Measurements from ENCODE around the gene GOT2. TPM values are rescaled to one million over a fixed set of nuclear protein-coding genes. Genes with fewer than 3 reads are reported as not detected.

The GOT2 gene
- total and polyA plus RNA-seq, 12 donors: 47.1 to 181 (median 112) TPM

DNA sequence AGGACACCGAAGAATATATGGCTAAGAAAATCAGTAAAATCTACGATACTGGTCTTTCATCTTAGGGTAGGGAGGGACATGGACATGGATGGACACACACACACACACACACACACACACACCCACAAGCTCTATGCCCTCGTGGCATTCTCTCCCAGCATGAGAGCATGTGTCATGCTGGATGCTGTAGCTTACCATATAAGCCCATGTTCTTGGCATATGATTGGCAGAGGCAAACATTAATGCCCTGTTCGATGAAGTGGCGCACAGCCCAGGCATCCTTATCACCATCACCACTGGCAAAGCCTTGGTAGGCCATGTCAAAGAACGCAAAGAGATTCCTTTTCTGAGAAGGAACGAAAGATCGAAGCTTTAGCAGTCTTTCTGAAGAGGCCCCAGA is 17.6 kb downstream of the GOT2 start:
- H3K27ac ChIP-seq: no peak overlapping the region
- DNase-seq: no peak
- H3K4me1 ChIP-seq (replicated peaks in 1 of 2): no peaks in the 10 kb centered on the region
- H3K36me3 ChIP-seq (replicated peaks in 1 of 2): peaks cover 0 to 75% of the 10 kb centered on the region in 2 donors
- no peaks in the 10 kb centered on the region for H3K27me3 ChIP-seq
- no peaks in the 10 kb centered on the region for H3K9me3 ChIP-seq (replicated peaks in 1 of 3)
- intact Hi-C loops (cut with DNase I): no loop called here
- WGBS, 4 donors: 92 to 95% (median 94%) methylated on average over 8 of the region's 8 CpGs
- TF ChIP-seq POLR2A (IDR thresholded peaks at IDR 0.05): no peak
- TF ChIP-seq, protein P1, sequence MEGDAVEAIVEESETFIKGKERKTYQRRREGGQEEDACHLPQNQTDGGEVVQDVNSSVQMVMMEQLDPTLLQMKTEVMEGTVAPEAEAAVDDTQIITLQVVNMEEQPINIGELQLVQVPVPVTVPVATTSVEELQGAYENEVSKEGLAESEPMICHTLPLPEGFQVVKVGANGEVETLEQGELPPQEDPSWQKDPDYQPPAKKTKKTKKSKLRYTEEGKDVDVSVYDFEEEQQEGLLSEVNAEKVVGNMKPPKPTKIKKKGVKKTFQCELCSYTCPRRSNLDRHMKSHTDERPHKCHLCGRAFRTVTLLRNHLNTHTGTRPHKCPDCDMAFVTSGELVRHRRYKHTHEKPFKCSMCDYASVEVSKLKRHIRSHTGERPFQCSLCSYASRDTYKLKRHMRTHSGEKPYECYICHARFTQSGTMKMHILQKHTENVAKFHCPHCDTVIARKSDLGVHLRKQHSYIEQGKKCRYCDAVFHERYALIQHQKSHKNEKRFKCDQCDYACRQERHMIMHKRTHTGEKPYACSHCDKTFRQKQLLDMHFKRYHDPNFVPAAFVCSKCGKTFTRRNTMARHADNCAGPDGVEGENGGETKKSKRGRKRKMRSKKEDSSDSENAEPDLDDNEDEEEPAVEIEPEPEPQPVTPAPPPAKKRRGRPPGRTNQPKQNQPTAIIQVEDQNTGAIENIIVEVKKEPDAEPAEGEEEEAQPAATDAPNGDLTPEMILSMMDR (IDR thresholded peaks at IDR 0.05): no peak
- no peak overlapping the region for H3K4me3 ChIP-seq

- no peak overlapping the region for H3K4me3 ChIP-seq
- H3K27ac ChIP-seq: no peak overlapping the region
- no peaks in the 10 kb centered on the region for H3K4me1 ChIP-seq (replicated peaks in 1 of 2)
- DNase-seq: no peak
- no peaks in the 10 kb centered on the region for H3K9me3 ChIP-seq (replicated peaks in 1 of 3)
- 88 to 100% (median 97%) methylated on average over 1 of the region's 1 CpG for WGBS, 4 donors
- TF ChIP-seq, protein P1 (IDR thresholded peaks at IDR 0.05): no peak
- no peak for TF ChIP-seq POLR2A (IDR thresholded peaks at IDR 0.05)
- peaks cover 0 to 56% of the 10 kb centered on the region in 2 donors for H3K36me3 ChIP-seq (replicated peaks in 1 of 2)
- no peaks in the 10 kb centered on the region for H3K27me3 ChIP-seq
- intact Hi-C loops (cut with DNase I): no loop called here
Observed at GRCh38 chr16:58713742-58714141, 20.4 kb downstream of the GOT2 start.

- 92 to 98% (median 96%) methylated on average over 7 of the region's 7 CpGs for WGBS, 4 donors
- H3K36me3 ChIP-seq (replicated peaks in 1 of 2): peaks cover 0 to 33% of the 10 kb centered on the region in 2 donors
- intact Hi-C loops (cut with DNase I): no loop called here
Observed at GRCh38 chr16:58709333-58709732, 24.8 kb downstream of the GOT2 start.

GRCh38 chr16:58699151-58699550 is 35.0 kb downstream of the GOT2 start:
- 73 to 89% (median 79%) methylated on average over 4 of the region's 4 CpGs for WGBS, 4 donors
- H3K4me1 ChIP-seq (replicated peaks in 1 of 2): no peaks in the 10 kb centered on the region
- no peak overlapping the region for H3K4me3 ChIP-seq
- intact Hi-C loops (cut with DNase I): no loop called here
- no peaks in the 10 kb centered on the region for H3K36me3 ChIP-seq (replicated peaks in 1 of 2)
- no peak for TF ChIP-seq POLR2A (IDR thresholded peaks at IDR 0.05)
- TF ChIP-seq, protein P1 (IDR thresholded peaks at IDR 0.05): no peak
- H3K9me3 ChIP-seq (replicated peaks in 1 of 3): no peaks in the 10 kb centered on the region
- H3K27ac ChIP-seq: no peak overlapping the region
- H3K27me3 ChIP-seq: no peaks in the 10 kb centered on the region
- no peak for DNase-seq

More at GRCh38 chr16:58709333-58709732, 24.8 kb downstream of the GOT2 start:
- DNase-seq: no peak
- Histone ChIP-seq H3K27ac (no peak overlapping the region), H3K4me1 (replicated peaks in 1 of 2) (no peaks in the 10 kb centered on the region), H3K27me3 (no peaks in the 10 kb centered on the region), H3K9me3 (replicated peaks in 1 of 3) (no peaks in the 10 kb centered on the region), H3K4me3 (no peak overlapping the region)
- TF ChIP-seq POLR2A (IDR thresholded peaks at IDR 0.05): no peak
- TF ChIP-seq, protein P1 (IDR thresholded peaks at IDR 0.05): no peak
